Activated CD4-positive, alpha-beta T cell treated with anti-CD3 and anti-CD28 coated beads, Interleukin-2, amount 10 ng/mL, durations not matched to agents 24 days and 14 days (primary cell): Measurements from ENCODE around the gene GPHB5. TPM values are rescaled to one million over a fixed set of nuclear protein-coding genes. Genes with fewer than 3 reads are reported as not detected.

ENCODE experiments used
- DNase-seq: peaks from one replicate; pipeline ENCODE4 v3.0.0; 2022
- H3K27ac Mint-ChIP-seq: one replicate; pipeline ENCODE4 v1.8.0; 2022; ENCODE audit warnings: mild to moderate bottlenecking, mixed read lengths
- H3K27me3 Mint-ChIP-seq: one replicate; pipeline ENCODE4 v1.8.0; 2022; ENCODE audit warnings: mixed read lengths
- H3K36me3 Mint-ChIP-seq: one replicate; pipeline ENCODE4 v1.8.0; 2022; ENCODE audit warnings: low read depth, mild to moderate bottlenecking, mixed read lengths
- H3K4me1 Mint-ChIP-seq: one replicate; pipeline ENCODE4 v1.8.0; 2021; ENCODE audit warnings: mixed read lengths
- H3K4me3 Mint-ChIP-seq: one replicate; pipeline ENCODE4 v1.8.0; 2022; ENCODE audit warnings: mild to moderate bottlenecking, moderate library complexity, mixed read lengths
- H3K9me3 Mint-ChIP-seq: one replicate; pipeline ENCODE4 v1.8.0; 2021; ENCODE audit warnings: mixed read lengths
- intact Hi-C: fragments of 100-400 bp; cut with micrococcal nuclease; formaldehyde crosslinking; loops from one replicate; pipeline ENCODE4 v1.15.1; 2023
- total RNA-seq: library from RNA; stranded (reverse); gene quantifications from 2 replicates; pipeline ENCODE4 v1.2.3, GENCODE V29; 2022

GPHB5 gene, protein sequence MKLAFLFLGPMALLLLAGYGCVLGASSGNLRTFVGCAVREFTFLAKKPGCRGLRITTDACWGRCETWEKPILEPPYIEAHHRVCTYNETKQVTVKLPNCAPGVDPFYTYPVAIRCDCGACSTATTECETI
- total RNA-seq: not detected in 2 replicates

DNA sequence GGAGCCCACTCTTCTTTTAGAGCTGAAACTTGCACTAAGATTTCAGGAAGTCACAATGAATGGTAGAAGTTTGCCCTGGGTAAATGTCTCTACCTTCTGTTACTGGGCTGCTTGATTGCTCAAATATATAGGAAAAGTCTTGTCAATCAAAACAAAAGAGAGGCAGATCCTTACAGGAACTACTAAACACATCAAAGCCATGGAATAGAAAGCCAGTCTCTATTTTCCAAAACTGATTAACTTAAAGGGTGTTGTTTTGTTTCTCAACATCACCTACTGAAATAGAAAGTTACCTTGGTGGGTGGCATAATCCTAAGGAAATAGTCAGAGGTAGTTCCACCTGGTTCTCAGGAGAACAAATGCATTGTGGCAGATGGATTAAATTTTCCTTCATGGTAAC, at the start of gene GPHB5:
GPHB5 (minus strand) TSS at position 101 of the 400 bp plus-strand sequence. CDS start 1,086 bp downstream, outside the sequence.
- intact Hi-C loops: no loop called here
- Mint-ChIP-seq H3K4me3 (no peak within 1 kb of the TSS), H3K4me1 (no peaks in the 10 kb centered on the region), H3K9me3 (no peaks in the 10 kb centered on the region), H3K36me3 (no peaks in the 10 kb centered on the region), H3K27me3 (peaks cover 7% of the 10 kb centered on the region), H3K27ac (no peak within 1 kb of the TSS)
- no peak for DNase-seq

DNA sequence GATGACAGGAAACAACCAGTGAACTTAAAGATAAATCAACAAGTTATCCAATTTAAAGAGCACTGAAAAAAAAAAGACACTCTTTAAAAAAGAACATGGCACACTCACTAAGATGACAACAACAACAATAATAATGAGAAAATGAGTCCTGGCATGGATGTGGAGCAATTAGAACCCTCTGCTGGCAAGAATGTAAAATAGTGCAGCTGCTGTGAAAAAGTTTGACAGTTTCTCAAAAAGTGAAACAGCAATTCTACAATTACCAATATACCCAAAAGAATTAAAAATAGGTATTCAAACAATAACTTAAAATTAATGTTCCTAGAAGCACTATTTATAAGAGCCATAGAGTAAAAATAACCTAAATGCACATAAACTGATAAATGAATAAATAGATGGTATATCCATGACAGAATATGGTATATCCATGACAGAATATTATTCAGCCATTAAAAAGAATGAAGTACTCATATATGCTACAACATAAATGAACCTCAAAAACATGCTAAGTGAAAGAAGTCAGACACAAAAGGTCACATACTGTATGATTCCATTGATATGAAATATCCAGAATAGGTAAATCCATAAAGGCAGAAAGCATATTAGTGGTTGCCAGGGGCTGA, 49.1 kb upstream of the GPHB5 start:
- no peak for DNase-seq
- no peak overlapping the region for H3K27ac Mint-ChIP-seq
- no peaks in the 10 kb centered on the region for H3K4me1 Mint-ChIP-seq
- intact Hi-C loops: no loop called here
- no peaks in the 10 kb centered on the region for H3K9me3 Mint-ChIP-seq
- H3K4me3 Mint-ChIP-seq: no peak overlapping the region
- peaks cover 7% of the 10 kb centered on the region for H3K36me3 Mint-ChIP-seq
- H3K27me3 Mint-ChIP-seq: peaks cover 8% of the 10 kb centered on the region

DNA sequence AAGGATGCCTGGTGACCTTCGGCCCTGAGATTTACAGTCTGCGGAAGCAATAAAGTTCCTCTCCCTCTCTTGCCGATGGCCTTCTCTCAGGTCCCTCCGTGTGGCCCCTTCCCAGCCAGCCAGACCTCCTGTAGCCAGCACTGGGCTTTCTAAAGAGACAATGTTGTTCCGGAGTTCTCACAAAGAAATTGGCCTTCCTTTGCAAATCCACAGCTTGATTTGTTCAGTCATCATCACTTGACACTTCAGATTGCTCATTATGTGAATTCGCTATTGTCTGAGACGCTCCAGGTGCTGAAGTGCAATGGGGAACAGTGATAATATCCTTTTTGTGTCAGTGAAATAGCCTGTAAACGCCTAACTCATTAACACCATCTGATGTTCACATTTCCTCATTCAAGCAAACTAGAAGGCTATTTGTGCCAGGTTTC, 43.7 kb upstream of the GPHB5 start:
- H3K27ac Mint-ChIP-seq: no peak overlapping the region
- H3K4me1 Mint-ChIP-seq: no peaks in the 10 kb centered on the region
- H3K36me3 Mint-ChIP-seq: no peaks in the 10 kb centered on the region
- intact Hi-C loops: no loop called here
- no peak overlapping the region for H3K4me3 Mint-ChIP-seq
- no peak for DNase-seq
- H3K9me3 Mint-ChIP-seq: no peaks in the 10 kb centered on the region
- peaks cover 18% of the 10 kb centered on the region for H3K27me3 Mint-ChIP-seq

DNA sequence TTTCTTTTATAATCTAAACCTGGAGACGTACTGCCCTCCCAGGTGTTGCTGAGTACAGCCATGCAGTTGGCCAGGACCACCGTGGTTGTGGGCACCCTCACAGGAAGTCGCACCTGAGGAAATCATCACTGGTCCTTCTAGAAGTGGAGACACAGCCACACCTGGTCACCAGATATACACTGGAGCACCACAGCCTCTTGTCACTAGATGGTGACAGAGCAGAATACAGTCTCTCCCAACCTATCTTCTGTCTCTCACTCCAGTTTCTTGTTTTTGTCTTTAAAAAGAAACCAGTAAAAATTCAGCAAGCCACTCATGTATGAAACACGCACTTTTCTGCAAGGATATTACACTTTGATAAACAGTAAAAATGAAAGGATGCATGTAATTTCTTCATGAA, 43.1 kb upstream of the GPHB5 start:
- intact Hi-C loops: no loop called here
- Mint-ChIP-seq H3K4me3 (no peak overlapping the region), H3K27me3 (peaks cover 17% of the 10 kb centered on the region), H3K27ac (no peak overlapping the region), H3K36me3 (no peaks in the 10 kb centered on the region), H3K9me3 (no peaks in the 10 kb centered on the region), H3K4me1 (no peaks in the 10 kb centered on the region)
- DNase-seq: no peak

DNA sequence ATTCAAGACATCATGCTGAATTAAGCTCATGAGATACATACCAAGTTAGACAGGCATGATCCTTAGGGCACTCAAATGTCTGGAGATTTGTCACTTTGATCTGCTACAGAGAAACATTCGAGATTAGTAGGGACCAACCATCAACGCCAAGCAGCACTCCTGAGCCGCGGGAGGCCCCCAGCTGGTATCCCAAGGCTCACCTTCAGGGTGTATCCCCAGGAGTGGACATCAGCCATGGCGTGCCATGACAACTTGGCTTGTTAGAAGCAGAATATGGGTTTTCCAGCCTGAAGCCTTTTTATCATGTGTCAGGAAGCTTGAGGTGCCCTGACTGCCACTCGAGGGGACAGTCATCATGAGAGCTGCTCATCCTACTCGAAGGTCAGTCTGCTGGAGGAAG, 39.1 kb upstream of the GPHB5 start:
- no peak overlapping the region for H3K4me3 Mint-ChIP-seq
- peaks cover 30% of the 10 kb centered on the region for H3K27me3 Mint-ChIP-seq
- intact Hi-C loops: no loop called here
- H3K9me3 Mint-ChIP-seq: no peaks in the 10 kb centered on the region
- no peak overlapping the region for H3K27ac Mint-ChIP-seq
- no peaks in the 10 kb centered on the region for H3K36me3 Mint-ChIP-seq
- H3K4me1 Mint-ChIP-seq: no peaks in the 10 kb centered on the region
- DNase-seq: no peak

DNA sequence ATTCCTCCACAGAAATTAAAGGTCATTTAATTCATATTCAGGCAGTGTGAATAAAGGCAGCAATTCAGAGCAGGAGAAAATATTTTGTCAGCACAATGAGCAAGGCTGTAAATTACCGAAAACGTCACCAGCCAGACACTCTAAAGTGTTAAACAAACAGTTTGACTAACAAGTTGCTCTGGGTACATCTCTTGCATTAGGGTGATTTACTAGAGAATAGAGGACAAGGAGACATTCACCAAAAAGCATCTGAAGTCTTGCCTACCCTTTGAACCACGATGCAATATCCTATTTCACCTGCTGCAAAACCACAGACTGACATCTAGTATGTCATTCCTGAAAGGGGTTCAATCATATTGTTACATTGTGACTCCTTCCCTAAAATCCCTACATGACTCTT, 27.1 kb upstream of the GPHB5 start:
- Mint-ChIP-seq H3K27ac (no peak overlapping the region), H3K4me1 (no peaks in the 10 kb centered on the region), H3K4me3 (no peak overlapping the region), H3K27me3 (peaks cover 40% of the 10 kb centered on the region), H3K9me3 (no peaks in the 10 kb centered on the region), H3K36me3 (no peaks in the 10 kb centered on the region)
- intact Hi-C loops: no loop called here
- no peak for DNase-seq

DNA sequence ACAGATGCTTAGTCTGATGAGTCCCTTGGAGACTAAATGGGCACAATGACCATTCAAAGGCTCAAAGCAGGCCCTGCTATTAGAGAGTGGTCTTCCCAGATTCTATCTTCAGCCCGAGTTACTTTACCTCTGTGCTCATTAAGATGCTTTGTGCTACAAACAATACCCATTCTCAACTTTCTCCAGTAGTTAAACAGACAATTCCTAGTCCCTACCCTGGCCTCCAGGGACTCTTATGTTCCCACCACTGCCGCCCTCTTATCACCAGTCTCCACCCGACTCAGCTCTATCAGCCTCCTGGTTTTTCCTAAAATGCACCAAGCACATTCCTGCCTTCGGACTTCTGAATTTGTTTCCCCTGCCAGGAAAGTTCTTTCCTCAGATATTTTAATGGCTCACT, 25.6 kb upstream of the GPHB5 start:
- Mint-ChIP-seq H3K4me3 (no peak overlapping the region), H3K27ac (no peak overlapping the region), H3K4me1 (no peaks in the 10 kb centered on the region), H3K9me3 (no peaks in the 10 kb centered on the region), H3K36me3 (no peaks in the 10 kb centered on the region), H3K27me3 (peaks cover 40% of the 10 kb centered on the region)
- DNase-seq: no peak
- intact Hi-C loops: no loop called here

DNA sequence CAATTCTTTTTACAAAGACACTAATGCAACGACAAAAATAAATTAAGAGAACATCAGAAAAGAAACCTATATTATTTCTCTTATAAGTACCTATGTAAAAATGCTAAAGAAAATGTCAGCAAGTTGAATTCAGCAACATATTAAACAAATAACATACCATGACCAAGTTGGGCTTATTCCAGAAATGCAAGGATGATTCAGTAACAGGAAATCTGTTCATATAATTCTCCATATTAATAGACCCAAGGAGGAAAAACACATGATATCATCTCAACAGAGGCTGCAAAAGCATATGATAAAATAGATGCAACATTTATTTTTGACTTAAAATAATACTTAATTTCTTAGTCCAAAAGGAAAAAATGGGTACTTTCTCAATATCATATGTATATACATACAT, 25.1 kb upstream of the GPHB5 start:
- Mint-ChIP-seq H3K36me3 (no peaks in the 10 kb centered on the region), H3K4me3 (no peak overlapping the region), H3K27ac (no peak overlapping the region), H3K27me3 (peaks cover 40% of the 10 kb centered on the region), H3K4me1 (no peaks in the 10 kb centered on the region), H3K9me3 (no peaks in the 10 kb centered on the region)
- intact Hi-C loops: no loop called here
- DNase-seq: no peak

DNA sequence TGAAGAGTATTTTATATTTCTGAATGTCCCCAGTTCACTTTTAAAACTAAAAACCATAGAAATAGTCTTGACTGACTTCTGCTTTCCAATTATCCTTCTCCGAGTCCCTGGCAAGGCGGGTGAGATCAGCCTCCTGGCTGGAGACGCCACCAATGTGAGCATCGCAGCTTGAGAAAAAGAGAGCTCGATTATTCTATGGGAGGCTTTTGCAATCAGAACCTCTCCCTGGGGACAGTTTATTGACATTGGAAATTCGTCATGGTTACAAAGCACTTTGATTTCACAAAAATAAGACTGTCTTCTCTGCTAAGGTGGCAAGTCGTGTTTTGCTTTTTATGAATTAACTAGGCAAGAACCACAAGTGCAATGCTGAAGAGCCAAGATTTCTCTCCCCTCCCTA, 23.6 kb upstream of the GPHB5 start:
- Mint-ChIP-seq H3K36me3 (no peaks in the 10 kb centered on the region), H3K9me3 (peaks cover 3% of the 10 kb centered on the region)

DNA sequence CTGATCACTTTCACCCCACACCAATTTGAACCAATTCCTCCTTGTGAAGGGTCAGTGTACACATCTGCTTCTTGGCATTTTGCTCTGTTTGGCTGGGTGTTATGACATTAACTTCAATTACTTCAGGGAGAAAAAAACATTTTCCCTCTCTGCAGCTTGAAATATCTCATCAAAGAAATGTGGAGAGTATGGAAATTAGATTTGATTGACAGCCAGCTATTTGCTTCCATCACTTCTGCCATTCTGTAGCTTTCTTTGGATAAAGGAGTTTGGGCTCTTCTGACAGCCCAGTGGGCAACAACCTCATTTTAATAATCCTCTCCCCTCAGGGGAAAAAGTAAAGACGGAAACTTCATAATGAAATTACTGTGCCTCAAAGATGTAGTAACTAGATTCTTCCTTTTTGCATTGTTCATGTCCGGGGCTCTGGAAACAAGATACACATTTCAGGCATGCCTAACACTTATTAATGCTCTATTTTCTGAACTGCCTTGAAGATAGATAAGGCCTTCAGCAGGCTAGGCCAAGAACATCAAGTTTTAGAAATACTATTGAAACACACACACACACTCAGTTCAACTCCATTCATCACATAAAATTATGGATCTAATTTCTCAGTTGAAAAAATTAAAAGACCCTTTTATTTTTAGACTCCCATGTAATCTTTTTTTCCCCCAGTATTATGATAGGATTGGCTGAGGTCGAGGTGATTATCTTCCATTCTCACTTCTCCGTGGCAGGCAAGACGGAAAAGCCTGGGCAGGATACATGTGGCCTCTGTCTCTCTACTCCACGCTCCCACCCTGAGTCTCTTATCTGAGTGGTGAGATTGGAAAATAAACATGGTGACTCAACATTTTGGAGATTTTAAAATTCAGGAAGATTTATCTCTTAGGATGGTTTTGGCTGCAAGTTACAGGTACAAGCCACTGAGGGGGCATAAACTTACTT, 10.3 kb upstream of the GPHB5 start:
- Mint-ChIP-seq H3K9me3 (peaks cover 5% of the 10 kb centered on the region), H3K36me3 (no peaks in the 10 kb centered on the region), H3K4me1 (no peaks in the 10 kb centered on the region), H3K4me3 (no peak overlapping the region), H3K27me3 (peaks cover 19% of the 10 kb centered on the region), H3K27ac (no peak overlapping the region)
- intact Hi-C loops: no loop called here
- DNase-seq: no peak

More for the DNA sequence above, 23.6 kb upstream of the GPHB5 start:
- Mint-ChIP-seq H3K27ac (no peak overlapping the region), H3K4me1 (no peaks in the 10 kb centered on the region), H3K27me3 (peaks cover 35% of the 10 kb centered on the region), H3K4me3 (no peak overlapping the region)
- intact Hi-C loops: no loop called here
- no peak for DNase-seq

DNA sequence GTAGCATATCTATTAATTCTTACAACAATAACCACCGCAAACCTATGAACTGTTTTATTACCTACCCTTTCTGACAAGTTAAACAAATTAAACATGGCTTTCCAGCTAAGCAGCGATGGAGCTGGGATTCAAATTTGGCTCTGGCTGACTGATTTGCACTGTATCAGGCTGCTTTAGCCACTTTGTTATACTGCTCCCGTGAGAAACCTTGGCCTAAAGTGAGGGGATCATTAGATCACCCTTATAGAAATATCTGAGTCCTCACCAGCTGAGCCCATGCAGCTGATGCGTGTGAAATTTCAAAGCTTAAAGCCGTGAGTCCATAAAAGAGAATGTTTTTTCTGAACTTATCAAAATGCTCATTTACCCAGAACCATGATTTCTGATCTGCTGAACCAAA, 8.1 kb upstream of the GPHB5 start:
- intact Hi-C loops: no loop called here
- peaks cover 5% of the 10 kb centered on the region for H3K9me3 Mint-ChIP-seq
- H3K27ac Mint-ChIP-seq: no peak overlapping the region
- DNase-seq: no peak
- H3K36me3 Mint-ChIP-seq: no peaks in the 10 kb centered on the region
- no peak overlapping the region for H3K4me3 Mint-ChIP-seq
- H3K27me3 Mint-ChIP-seq: peaks cover 10% of the 10 kb centered on the region
- no peaks in the 10 kb centered on the region for H3K4me1 Mint-ChIP-seq

DNA sequence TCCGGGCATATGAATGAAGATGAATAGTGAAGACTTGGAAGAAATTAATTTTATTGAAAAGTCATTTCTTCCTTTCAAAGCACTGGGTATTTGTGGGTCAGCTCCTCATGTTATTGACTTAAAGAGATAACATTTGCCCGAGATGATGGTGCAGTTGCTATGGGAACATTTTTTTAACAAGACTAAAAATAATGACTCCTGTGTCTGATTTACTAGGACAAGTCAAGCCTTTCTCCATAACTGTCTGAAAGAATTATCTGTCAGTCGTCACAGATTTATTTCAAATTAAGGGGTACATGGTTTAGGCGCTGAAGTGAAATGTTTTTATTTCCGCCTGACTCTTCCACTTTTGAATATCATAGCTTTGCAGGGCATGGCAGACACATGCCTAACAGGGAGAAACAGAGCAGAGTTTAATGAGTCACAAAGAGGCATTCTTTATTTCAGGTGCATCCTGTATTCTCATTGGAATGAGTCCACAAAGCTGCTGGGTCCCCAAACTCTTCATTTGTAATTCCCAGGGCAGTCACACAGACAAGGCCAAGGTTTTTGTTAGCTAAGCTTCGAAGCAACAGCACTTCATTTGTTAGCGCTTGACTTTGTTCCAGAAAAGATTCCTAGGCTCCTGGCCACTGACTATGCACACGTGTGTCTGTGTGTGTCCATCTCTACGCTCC, 4.3 kb upstream of the GPHB5 start:
- no peaks in the 10 kb centered on the region for H3K36me3 Mint-ChIP-seq
- no peak overlapping the region for H3K4me3 Mint-ChIP-seq
- no peak for DNase-seq
- no peak overlapping the region for H3K27ac Mint-ChIP-seq
- no peaks in the 10 kb centered on the region for H3K9me3 Mint-ChIP-seq
- no peaks in the 10 kb centered on the region for H3K4me1 Mint-ChIP-seq
- intact Hi-C loops: no loop called here
- peaks cover 4% of the 10 kb centered on the region for H3K27me3 Mint-ChIP-seq

DNA sequence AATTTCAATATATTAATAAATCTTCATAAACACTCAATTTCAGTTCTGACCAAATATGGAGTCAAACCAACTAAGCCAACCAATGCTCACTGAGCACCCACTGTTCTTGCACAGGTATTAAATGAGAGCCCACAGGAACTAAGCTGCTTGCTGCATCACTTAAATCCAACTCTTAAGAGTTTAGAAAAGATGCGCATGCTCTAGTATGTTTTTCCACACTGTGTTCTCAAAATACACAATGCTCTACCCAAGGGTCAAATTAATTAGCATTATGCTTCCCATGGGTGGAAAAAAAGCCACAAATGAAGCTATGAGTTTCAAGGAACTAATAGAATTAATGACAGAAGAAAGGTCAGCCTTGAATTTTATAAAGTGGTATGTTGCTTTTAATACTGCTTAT, 3.7 kb upstream of the GPHB5 start:
- H3K27me3 Mint-ChIP-seq: peaks cover 4% of the 10 kb centered on the region
- no peak overlapping the region for H3K27ac Mint-ChIP-seq
- DNase-seq: no peak
- no peak overlapping the region for H3K4me3 Mint-ChIP-seq
- intact Hi-C loops: no loop called here
- H3K9me3 Mint-ChIP-seq: no peaks in the 10 kb centered on the region
- no peaks in the 10 kb centered on the region for H3K36me3 Mint-ChIP-seq
- H3K4me1 Mint-ChIP-seq: no peaks in the 10 kb centered on the region
